Endodermal cell (in vitro differentiated cells): ENCODE results near the gene COG2. TPM values are rescaled to one million over a fixed set of nuclear protein-coding genes. Genes with fewer than 3 reads are reported as not detected.

Source experiments
- DNase-seq: peaks from one replicate; pipeline ENCODE4 v3.0.0-alpha.2; 2017
- H3K27ac ChIP-seq: 2 replicates; pipeline ENCODE4 v1.5.1; 2013; ENCODE audit warnings: mild to moderate bottlenecking, low read depth, low read length, moderate library complexity
- H3K27me3 ChIP-seq: 2 replicates; pipeline ENCODE4 v1.6.1; 2013; ENCODE audit warnings: mild to moderate bottlenecking, low read length, moderate library complexity; ENCODE audit not compliant: insufficient read depth, control insufficient read depth, poor library complexity, severe bottlenecking
- H3K36me3 ChIP-seq: 2 replicates; pipeline ENCODE4 v1.7.0; 2013; ENCODE audit warnings: mild to moderate bottlenecking, low read length, moderate library complexity; ENCODE audit not compliant: control insufficient read depth, insufficient read depth
- H3K4me1 ChIP-seq: one replicate; pipeline ENCODE4 v1.7.0; 2013; ENCODE audit warnings: low read length; ENCODE audit not compliant: control insufficient read depth, insufficient read depth
- H3K4me3 ChIP-seq: 2 replicates; pipeline ENCODE4 v1.5.1; 2013; ENCODE audit warnings: mild to moderate bottlenecking, low read length, moderate library complexity
- H3K9ac ChIP-seq: 2 replicates; pipeline ENCODE4 v1.6.1; 2013; ENCODE audit warnings: mild to moderate bottlenecking, low read length, moderate library complexity; ENCODE audit not compliant: poor library complexity, severe bottlenecking; ENCODE audit errors: extremely low read depth
- H3K9me3 ChIP-seq: 2 replicates; pipeline ENCODE4 v1.6.1; 2013; ENCODE audit warnings: mild to moderate bottlenecking, low read length, moderate library complexity; ENCODE audit not compliant: control insufficient read depth
- H3K27ac Mint-ChIP-seq: 2 replicates; pipeline ENCODE4 v1.8.0; 2020; ENCODE audit warnings: mixed read lengths
- H3K27me3 Mint-ChIP-seq: 2 replicates; pipeline ENCODE4 v1.8.0; 2021; ENCODE audit warnings: mild to moderate bottlenecking, mixed read lengths; ENCODE audit not compliant: insufficient read depth
- H3K36me3 Mint-ChIP-seq: 2 replicates; pipeline ENCODE4 v1.8.0; 2020; ENCODE audit warnings: low read depth, mixed read lengths
- H3K4me1 Mint-ChIP-seq: 2 replicates; pipeline ENCODE4 v1.8.0; 2020; ENCODE audit warnings: mixed read lengths
- H3K4me3 Mint-ChIP-seq: 2 replicates; pipeline ENCODE4 v1.8.0; 2020; ENCODE audit warnings: mild to moderate bottlenecking, moderate library complexity, mixed read lengths
- H3K9me3 Mint-ChIP-seq: 2 replicates; pipeline ENCODE4 v1.8.0; 2020; ENCODE audit warnings: mild to moderate bottlenecking, mixed read lengths
- WGBS, 2 experiments: methylation state at CpG; one replicate each; pipeline versions ENCODE4 v1.1.5 to v1.1.7; 2013; ENCODE audit warnings: missing lambda C conversion rate in 2 of 2, mixed read lengths in 1 of 2; ENCODE audit not compliant: insufficient coverage in 1 of 2, insufficient read length in 1 of 2; 5-methylcytosine and 5-hydroxymethylcytosine counted together
- total RNA-seq, 2 donors: library from RNA; stranded (reverse); fragmentation: NEBNext Ultra II Directional in 1 of 2; extraction: Animal tissue kit (Norgen Biotek cat#: 25700) in 1 of 2; gene quantifications; 2 replicates in 1 of 2; 3 replicates in 1 of 2; pipeline ENCODE4 v1.2.1, GENCODE V29; 2021
- TF ChIP-seq, protein P1 (sequence below): fragments of 200-600 bp; sonication (generic); conservative IDR thresholded peaks from 2 replicates; pipeline ENCODE4 v1.5.0; 2021; ENCODE audit warnings: antibody characterized with exemption, mild to moderate bottlenecking

The COG2 gene
- total RNA-seq, 2 donors from 2014 or later = 26.1 to 29.7 TPM

DNA sequence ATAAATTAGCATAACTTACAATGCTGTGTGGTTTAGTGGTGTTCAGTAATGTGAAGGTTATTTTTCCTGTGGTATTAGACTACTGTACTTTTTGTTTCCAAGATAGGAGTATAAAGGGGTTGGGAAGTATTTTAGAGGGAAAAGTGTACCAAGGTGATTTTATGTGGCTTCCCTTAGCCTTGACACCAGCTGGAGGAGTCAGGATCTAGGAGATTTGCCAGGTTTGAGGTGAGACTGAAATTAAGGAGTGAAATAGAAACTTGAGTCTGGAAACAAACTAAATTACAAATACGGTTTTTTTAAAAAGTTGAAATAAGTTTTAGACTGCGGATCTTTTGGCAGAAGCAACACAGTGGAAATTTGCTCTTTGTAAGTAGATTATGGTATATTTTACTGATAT, 32.3 kb downstream of the COG2 start:
- Mint-ChIP-seq H3K36me3 (peaks cover 63% of the 10 kb centered on the region), H3K27ac (peak overlapping the region; percentile 22), H3K4me3 (no peak overlapping the region), H3K27me3 (no peaks in the 10 kb centered on the region), H3K9me3 (peaks cover 9% of the 10 kb centered on the region), H3K4me1 (no peaks in the 10 kb centered on the region)
- no peak overlapping the region for H3K27ac ChIP-seq
- WGBS, 2 experiments = 94 to 100% methylated on average over 2 of the region's 2 CpGs
- H3K4me3 ChIP-seq = no peak overlapping the region
- no peaks in the 10 kb centered on the region for H3K27me3 ChIP-seq
- DNase-seq = no peak
- TF ChIP-seq, protein P1, sequence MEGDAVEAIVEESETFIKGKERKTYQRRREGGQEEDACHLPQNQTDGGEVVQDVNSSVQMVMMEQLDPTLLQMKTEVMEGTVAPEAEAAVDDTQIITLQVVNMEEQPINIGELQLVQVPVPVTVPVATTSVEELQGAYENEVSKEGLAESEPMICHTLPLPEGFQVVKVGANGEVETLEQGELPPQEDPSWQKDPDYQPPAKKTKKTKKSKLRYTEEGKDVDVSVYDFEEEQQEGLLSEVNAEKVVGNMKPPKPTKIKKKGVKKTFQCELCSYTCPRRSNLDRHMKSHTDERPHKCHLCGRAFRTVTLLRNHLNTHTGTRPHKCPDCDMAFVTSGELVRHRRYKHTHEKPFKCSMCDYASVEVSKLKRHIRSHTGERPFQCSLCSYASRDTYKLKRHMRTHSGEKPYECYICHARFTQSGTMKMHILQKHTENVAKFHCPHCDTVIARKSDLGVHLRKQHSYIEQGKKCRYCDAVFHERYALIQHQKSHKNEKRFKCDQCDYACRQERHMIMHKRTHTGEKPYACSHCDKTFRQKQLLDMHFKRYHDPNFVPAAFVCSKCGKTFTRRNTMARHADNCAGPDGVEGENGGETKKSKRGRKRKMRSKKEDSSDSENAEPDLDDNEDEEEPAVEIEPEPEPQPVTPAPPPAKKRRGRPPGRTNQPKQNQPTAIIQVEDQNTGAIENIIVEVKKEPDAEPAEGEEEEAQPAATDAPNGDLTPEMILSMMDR = no peak
- H3K36me3 ChIP-seq = peaks cover 83% of the 10 kb centered on the region
- no peak overlapping the region for H3K9ac ChIP-seq
- no peaks in the 10 kb centered on the region for H3K4me1 ChIP-seq
- peaks cover 16% of the 10 kb centered on the region for H3K9me3 ChIP-seq

- peaks cover 16% of the 10 kb centered on the region for H3K9me3 ChIP-seq
- no peaks in the 10 kb centered on the region for H3K27me3 Mint-ChIP-seq
- H3K9me3 Mint-ChIP-seq = peaks cover 9% of the 10 kb centered on the region
- WGBS, 2 experiments = 94% methylated on average over 1 of the region's 1 CpG; no CpG with 5 or more reads in 1 of the 2 experiments
- TF ChIP-seq, protein P1 = no peak
- H3K4me3 ChIP-seq = no peak overlapping the region
- H3K36me3 Mint-ChIP-seq = peaks cover 57% of the 10 kb centered on the region
- DNase-seq = no peak
- peaks cover 3% of the 10 kb centered on the region for H3K4me1 Mint-ChIP-seq
- H3K36me3 ChIP-seq = peaks cover 72% of the 10 kb centered on the region
- no peaks in the 10 kb centered on the region for H3K27me3 ChIP-seq
- no peak overlapping the region for H3K9ac ChIP-seq
- H3K4me3 Mint-ChIP-seq = no peak overlapping the region
- no peaks in the 10 kb centered on the region for H3K4me1 ChIP-seq
- H3K27ac Mint-ChIP-seq = no peak overlapping the region
- no peak overlapping the region for H3K27ac ChIP-seq
These were observed 34.9 kb downstream of the COG2 start for GRCh38 chr1:230677200-230677599.

GRCh38 chr1:230679192-230679591, 36.9 kb downstream of the COG2 start:
- no peak for DNase-seq
- TF ChIP-seq, protein P1 = no peak
- H3K27ac ChIP-seq = no peak overlapping the region
- no peaks in the 10 kb centered on the region for H3K27me3 Mint-ChIP-seq
- peaks cover 16% of the 10 kb centered on the region for H3K9me3 ChIP-seq
- peaks cover 9% of the 10 kb centered on the region for H3K9me3 Mint-ChIP-seq
- H3K4me3 ChIP-seq = no peak overlapping the region
- H3K9ac ChIP-seq = no peak overlapping the region
- no peaks in the 10 kb centered on the region for H3K27me3 ChIP-seq
- peaks cover 5% of the 10 kb centered on the region for H3K4me1 ChIP-seq
- peaks cover 73% of the 10 kb centered on the region for H3K36me3 ChIP-seq
- no peak overlapping the region for H3K27ac Mint-ChIP-seq
- peaks cover 5% of the 10 kb centered on the region for H3K4me1 Mint-ChIP-seq
- H3K4me3 Mint-ChIP-seq = no peak overlapping the region
- peaks cover 62% of the 10 kb centered on the region for H3K36me3 Mint-ChIP-seq
- WGBS, 2 experiments = 87 to 93% methylated on average over 2 to 3 of the region's 3 CpGs
